Endothelial cell of umbilical vein (primary cell): ENCODE data around the gene CLIP4.

Source experiments
- EZH2 ChIP-seq: IDR thresholded peaks from 2 replicates; pipeline ENCODE4 v1.6.1; 2012; ENCODE audit warnings: borderline replicate concordance, low read depth, mild to moderate bottlenecking, moderate library complexity, low read length, inconsistent platforms; ENCODE audit not compliant: severe bottlenecking
- FOS ChIP-seq: IDR thresholded peaks from 2 replicates; pipeline ENCODE4 v1.6.1; 2011; ENCODE audit warnings: mild to moderate bottlenecking, low read length, moderate library complexity, borderline replicate concordance; ENCODE audit not compliant: insufficient read depth
- JUN ChIP-seq: IDR thresholded peaks from 2 replicates; pipeline ENCODE4 v1.6.1; 2011; ENCODE audit warnings: borderline replicate concordance, low read depth; ENCODE audit not compliant: insufficient read length, insufficient read depth
- MYC ChIP-seq: IDR thresholded peaks from one replicate; pipeline ENCODE4 v1.6.1; 2011; ENCODE audit warnings: mild to moderate bottlenecking, low read depth, low read length
- POLR2A ChIP-seq: IDR thresholded peaks from 2 replicates; pipeline ENCODE4 v1.6.1; 2012; ENCODE audit warnings: low read depth, mild to moderate bottlenecking, control low read depth, low read length
- POLR2AphosphoS5 ChIP-seq: IDR thresholded peaks from 2 replicates; pipeline ENCODE4 v1.6.1; 2012; ENCODE audit warnings: low read depth, mild to moderate bottlenecking, control low read depth, low read length, moderate library complexity; ENCODE audit not compliant: insufficient read depth
- TF ChIP-seq, protein P1 (sequence below), 2 donors: IDR thresholded peaks; 1 replicate in 1 of 2; 2 replicates in 1 of 2; pipeline ENCODE4 v1.5.1; 2011; ENCODE audit warnings: low read length in 2 of 2, mild to moderate bottlenecking in 2 of 2, moderate library complexity in 2 of 2, control low read depth in 1 of 2, inconsistent platforms in 1 of 2, low read depth in 1 of 2; ENCODE audit not compliant: insufficient read depth in 1 of 2; ENCODE audit errors: extremely low read depth in 1 of 2
- TF ChIP-seq, protein P2 (sequence below): IDR thresholded peaks from 2 replicates; pipeline ENCODE4 v1.6.1; 2011; ENCODE audit not compliant: insufficient read depth, insufficient read length

GRCh38 chr2:29223257-29223656 is 108.0 kb downstream of the CLIP4 start:
- TF ChIP-seq POLR2A (no peak), FOS (no peak), EZH2 (no peak), POLR2AphosphoS5 (no peak), JUN (no peak), MYC (no peak)
- TF ChIP-seq, protein P1, sequence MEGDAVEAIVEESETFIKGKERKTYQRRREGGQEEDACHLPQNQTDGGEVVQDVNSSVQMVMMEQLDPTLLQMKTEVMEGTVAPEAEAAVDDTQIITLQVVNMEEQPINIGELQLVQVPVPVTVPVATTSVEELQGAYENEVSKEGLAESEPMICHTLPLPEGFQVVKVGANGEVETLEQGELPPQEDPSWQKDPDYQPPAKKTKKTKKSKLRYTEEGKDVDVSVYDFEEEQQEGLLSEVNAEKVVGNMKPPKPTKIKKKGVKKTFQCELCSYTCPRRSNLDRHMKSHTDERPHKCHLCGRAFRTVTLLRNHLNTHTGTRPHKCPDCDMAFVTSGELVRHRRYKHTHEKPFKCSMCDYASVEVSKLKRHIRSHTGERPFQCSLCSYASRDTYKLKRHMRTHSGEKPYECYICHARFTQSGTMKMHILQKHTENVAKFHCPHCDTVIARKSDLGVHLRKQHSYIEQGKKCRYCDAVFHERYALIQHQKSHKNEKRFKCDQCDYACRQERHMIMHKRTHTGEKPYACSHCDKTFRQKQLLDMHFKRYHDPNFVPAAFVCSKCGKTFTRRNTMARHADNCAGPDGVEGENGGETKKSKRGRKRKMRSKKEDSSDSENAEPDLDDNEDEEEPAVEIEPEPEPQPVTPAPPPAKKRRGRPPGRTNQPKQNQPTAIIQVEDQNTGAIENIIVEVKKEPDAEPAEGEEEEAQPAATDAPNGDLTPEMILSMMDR (IDR thresholded peaks at IDR 0.05; ENCODE audit: extremely low read depth in 1 of 2, insufficient read depth in 1 of 2, low read depth in 1 of 2, low read length in 2 of 2), result no peak
- TF ChIP-seq, protein P2, sequence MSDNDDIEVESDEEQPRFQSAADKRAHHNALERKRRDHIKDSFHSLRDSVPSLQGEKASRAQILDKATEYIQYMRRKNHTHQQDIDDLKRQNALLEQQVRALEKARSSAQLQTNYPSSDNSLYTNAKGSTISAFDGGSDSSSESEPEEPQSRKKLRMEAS, result no peak
